Measurements from ENCODE around the gene KRTAP10-5.

The KRTAP10-5 gene

DNA sequence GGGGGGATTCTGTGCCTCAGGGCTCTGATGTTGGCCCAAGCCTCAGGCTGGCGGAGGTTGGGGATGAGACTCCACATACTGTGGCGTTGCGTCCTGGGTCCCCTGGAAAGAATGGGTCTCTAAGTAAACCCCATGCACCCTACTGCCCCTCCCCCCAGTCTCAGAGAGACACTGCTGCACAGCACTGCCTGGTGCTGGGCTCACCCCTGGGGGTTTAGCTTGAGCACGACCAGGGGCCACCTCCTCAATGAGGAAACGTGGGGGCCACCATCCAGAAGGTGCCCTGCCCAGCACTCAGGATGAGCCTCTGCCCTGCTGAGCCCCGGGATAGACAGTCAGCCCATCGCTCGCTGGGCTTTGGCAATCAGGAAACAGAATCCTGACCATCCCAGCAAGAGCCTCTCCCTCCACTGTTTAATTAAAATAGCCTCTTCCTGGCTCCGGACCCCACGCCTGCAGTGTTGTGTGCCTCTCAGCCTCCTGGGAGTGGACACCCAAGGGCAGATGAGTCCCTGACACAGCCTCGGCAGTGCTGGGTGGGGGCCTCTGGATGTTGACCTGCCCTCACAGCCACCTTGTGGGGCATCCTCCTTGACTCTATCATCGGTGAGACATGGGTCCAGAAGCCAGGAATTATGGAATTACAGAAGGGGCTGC is 10.4 kb downstream of the KRTAP10-5 start:
- no peak for DNase-seq (ENCODE audit: extremely low read depth, low read depth)
- TF ChIP-seq, protein P1, sequence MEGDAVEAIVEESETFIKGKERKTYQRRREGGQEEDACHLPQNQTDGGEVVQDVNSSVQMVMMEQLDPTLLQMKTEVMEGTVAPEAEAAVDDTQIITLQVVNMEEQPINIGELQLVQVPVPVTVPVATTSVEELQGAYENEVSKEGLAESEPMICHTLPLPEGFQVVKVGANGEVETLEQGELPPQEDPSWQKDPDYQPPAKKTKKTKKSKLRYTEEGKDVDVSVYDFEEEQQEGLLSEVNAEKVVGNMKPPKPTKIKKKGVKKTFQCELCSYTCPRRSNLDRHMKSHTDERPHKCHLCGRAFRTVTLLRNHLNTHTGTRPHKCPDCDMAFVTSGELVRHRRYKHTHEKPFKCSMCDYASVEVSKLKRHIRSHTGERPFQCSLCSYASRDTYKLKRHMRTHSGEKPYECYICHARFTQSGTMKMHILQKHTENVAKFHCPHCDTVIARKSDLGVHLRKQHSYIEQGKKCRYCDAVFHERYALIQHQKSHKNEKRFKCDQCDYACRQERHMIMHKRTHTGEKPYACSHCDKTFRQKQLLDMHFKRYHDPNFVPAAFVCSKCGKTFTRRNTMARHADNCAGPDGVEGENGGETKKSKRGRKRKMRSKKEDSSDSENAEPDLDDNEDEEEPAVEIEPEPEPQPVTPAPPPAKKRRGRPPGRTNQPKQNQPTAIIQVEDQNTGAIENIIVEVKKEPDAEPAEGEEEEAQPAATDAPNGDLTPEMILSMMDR (IDR thresholded peaks at IDR 0.05; ENCODE audit: low read depth, low read length), result no peak

DNA sequence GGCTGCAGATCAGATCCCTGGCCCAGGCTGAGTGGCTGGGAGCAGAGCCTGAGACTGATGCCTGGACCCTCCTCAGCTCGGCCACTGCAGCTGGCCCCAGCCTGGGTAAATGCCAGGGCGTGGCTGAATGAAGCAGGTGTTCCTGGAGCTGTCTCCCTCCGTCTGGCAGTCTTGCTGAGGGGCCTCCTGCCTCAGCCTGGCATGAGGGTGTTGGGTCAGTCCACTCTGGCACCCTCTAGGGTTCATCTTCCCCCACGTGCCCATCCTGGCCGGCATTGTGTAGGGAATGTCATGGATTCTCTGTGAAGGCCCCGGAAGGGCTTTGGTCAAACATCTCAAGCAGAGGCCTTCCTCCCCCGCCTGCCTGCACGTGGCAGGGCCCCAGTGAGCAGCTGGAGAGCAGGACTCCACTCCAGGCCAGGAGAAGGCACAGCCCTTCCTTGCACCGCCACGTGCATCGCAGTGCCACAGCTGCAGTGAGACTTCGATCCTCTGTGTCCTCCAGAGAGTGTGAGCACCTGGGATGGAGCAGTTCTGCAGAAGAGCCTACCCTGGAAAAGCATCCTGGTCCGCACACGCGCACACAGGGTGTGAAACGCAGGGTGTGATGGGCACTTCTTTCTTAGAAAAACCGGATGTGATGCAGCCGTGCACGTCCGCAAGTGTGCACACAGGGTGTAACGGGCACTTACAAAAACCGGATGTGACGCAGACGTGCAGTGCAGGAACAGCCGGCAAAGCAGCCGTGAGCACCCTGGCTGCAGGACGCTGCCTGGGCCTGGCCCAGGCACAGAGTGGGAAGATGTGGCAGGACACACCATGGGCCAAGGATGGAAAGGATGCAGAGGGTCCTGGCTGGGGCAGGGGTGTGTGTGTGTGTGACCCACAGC is 11.5 kb downstream of the KRTAP10-5 start:
- no peak for DNase-seq (ENCODE audit: extremely low read depth, low read depth)
- TF ChIP-seq, protein P1 (IDR thresholded peaks at IDR 0.05; ENCODE audit: low read depth, low read length), result no peak

DNA sequence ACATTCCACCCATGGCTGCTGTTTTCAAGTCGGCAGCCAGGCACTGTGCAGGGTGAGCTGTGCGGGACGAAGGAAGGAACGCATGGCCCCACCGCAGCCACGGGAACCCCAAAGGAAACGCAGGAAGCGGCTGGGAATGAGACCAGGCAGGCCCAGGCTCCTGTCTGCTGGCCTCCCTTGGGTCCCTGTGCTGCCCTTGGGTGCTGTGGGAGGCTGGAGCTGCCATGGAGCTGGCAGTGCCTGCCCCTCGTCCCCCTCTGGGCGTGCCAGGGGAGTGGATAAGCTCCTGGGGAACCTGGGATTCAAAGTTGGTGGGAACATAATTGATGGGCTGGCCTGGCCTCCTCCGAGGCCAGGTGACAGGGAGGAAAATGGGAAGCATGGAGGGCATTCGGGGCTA is 12.1 kb downstream of the KRTAP10-5 start:
- DNase-seq (ENCODE audit: extremely low read depth, low read depth), result no peak
- TF ChIP-seq, protein P1 (IDR thresholded peaks at IDR 0.05; ENCODE audit: low read depth, low read length), result no peak

DNA sequence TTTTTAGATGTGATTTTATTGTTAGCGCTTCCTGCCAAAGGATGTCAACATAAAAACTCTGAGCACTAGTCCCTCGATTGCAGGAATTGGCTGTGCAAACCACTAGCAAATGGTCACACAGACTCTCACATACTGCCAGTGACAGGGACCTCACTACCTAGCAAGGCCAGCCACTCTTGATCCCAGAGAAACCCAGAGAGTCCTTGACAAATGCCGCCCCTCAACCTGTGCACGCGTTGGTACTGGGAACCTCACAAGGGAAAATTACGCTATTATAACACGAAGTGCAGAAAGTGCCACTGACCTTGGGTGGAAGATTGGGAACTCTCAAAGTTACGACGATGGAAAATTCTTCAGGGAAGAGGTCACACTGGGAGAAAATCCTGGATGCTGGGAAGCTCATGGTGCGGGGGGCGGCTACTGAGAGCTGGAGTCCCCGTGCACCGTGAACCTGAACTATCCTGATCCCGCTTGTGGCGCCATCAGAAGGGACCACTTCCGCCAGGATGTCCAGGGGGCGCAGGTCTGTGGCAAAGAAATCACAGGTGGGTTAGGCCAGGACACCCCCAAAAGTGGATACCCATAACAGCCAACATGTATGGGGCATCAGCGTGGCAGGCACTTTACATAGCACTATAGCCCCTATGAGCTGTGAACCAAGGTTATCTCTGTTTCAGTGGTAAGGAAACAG is 12.8 kb downstream of the KRTAP10-5 start:
- TF ChIP-seq, protein P1 (IDR thresholded peaks at IDR 0.05; ENCODE audit: low read depth, low read length), result no peak
- DNase-seq (ENCODE audit: extremely low read depth, low read depth), result no peak

DNA sequence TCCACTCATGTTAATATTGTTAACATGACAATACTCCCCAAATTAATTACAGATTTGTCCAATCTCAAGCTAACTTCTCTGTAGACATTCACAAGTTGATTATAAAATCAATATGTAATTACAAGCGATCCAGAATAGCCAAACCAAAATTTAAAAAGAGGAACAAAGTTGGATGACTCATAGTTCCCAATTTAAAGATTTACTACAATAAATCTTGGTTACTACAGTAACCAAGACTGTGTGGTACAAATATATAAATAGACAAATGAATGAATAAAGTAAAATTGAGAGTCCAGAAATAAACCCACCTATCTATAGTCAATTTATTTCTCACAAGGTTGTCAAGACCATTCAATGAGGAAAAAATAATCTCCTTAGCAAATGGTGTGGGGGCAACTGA is 14.0 kb downstream of the KRTAP10-5 start:
- no peak for DNase-seq (ENCODE audit: extremely low read depth, low read depth)
- TF ChIP-seq, protein P1 (IDR thresholded peaks at IDR 0.05; ENCODE audit: low read depth, low read length), result no peak

DNA sequence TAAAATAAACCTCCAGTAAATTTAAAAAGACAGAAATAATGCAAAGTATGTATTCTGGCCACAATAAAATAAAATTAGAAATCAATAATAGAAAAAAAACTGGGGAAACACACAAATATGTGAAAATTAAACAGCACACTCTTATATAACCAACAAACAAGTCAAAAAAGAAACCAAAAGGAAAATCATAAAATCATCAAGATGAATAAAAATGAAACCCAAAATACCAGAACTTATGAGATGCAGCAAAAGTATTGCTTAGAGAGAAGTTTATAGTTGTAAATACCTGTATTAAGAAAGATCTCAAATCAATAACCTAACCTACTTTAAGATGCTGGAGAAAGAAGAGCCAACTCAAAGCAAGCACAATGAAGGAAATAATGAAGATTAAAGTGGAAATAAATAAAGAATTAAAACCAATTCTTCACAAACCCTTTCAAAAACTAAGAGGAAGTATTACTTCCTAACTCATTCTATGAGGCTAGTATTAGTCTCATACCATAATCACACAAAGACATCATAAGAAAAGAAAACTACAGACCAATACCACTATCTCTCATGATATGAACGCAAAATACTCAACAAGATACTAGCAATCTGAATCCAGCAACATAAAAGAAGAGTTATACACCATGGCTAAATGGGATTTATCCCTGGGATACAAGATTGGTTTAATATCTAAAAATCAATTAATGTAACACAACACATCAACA is 15.4 kb downstream of the KRTAP10-5 start:
- DNase-seq (ENCODE audit: extremely low read depth, low read depth), result no peak
- TF ChIP-seq, protein P1 (IDR thresholded peaks at IDR 0.05; ENCODE audit: low read depth, low read length), result no peak

Measured in AG09319 (cell line).